SK-N-SH (cell line): ENCODE measurements around the gene TMEM213. TPM values are rescaled to one million over a fixed set of nuclear protein-coding genes. Genes with fewer than 3 reads are reported as not detected.

Experiments
- CTCF ChIA-PET: fragments of 300-600, 350-600 bp; formaldehyde crosslinking; extraction: SDS; loops from one replicate; lab custom pipeline; 2021; lab: Yijun Ruan, JAX
- POLR2A ChIA-PET: fragments of 350-600 bp; sonication (Branson Sonifier 250); formaldehyde crosslinking; extraction: SDS; loops from one replicate; lab custom pipeline; 2020; ENCODE audit warnings: antibody characterized with exemption, inconsistent platforms; lab: Yijun Ruan, JAX
- DNase-seq: peaks from one replicate; pipeline ENCODE4 v3.0.0; 2012
- H2AFZ ChIP-seq: fragments of 200-600 bp; sonication (generic); 2 replicates; pipeline ENCODE4 v1.8.1; 2016; ENCODE audit warnings: antibody characterized with exemption, mild to moderate bottlenecking, low read depth
- H3F3A ChIP-seq: fragments of 200-600 bp; sonication (generic); replicated peaks from 2 replicates; pipeline ENCODE3; 2016; ENCODE audit warnings: antibody characterized with exemption, mild to moderate bottlenecking; ENCODE audit not compliant: insufficient read depth
- H3K27ac ChIP-seq, 2 experiments: fragments of 200-500 bp in 1 of 2; fragments of 200-600 bp in 1 of 2; sonication (Bioruptor generic) in 1 of 2; sonication (generic), shearing (Covaris generic) in 1 of 2; 2 replicates each; pipeline versions ENCODE4 v1.5.1 to v1.6.1; 2014 to 2016; ENCODE audit warnings: low read depth in 2 of 2, inconsistent platforms in 1 of 2, low read length in 1 of 2, mild to moderate bottlenecking in 1 of 2, mixed read lengths in 1 of 2
- H3K27me3 ChIP-seq: fragments of 200-600 bp; sonication (generic), shearing (Covaris generic); 2 replicates; pipeline ENCODE4 v1.6.1; 2016; ENCODE audit warnings: mixed run types; ENCODE audit not compliant: insufficient read depth
- H3K36me3 ChIP-seq, 2 experiments: fragments of 200-500 bp in 1 of 2; fragments of 200-600 bp in 1 of 2; sonication (Bioruptor generic) in 1 of 2; sonication (generic) in 1 of 2; replicated peaks in 1 of 2; 2 replicates each; pipeline versions ENCODE3 to v1.5.1; 2014 to 2016; ENCODE audit warnings: low read length in 1 of 2, mild to moderate bottlenecking in 1 of 2; ENCODE audit not compliant: insufficient read depth in 2 of 2, control insufficient read depth in 1 of 2
- H3K4me1 ChIP-seq, 2 experiments: fragments of 200-500 bp in 1 of 2; fragments of 200-600 bp in 1 of 2; sonication (Bioruptor generic) in 1 of 2; sonication (generic), shearing (Covaris generic) in 1 of 2; 2 replicates each; pipeline versions ENCODE4 v1.5.1 to v1.6.1; 2014 to 2016; ENCODE audit warnings: low read depth in 1 of 2, low read length in 1 of 2, mixed run types in 1 of 2; ENCODE audit not compliant: insufficient read depth in 2 of 2, control insufficient read depth in 1 of 2
- H3K4me2 ChIP-seq: fragments of 200-600 bp; sonication (generic), shearing (Covaris generic); 2 replicates; pipeline ENCODE4 v1.6.1; 2017; ENCODE audit warnings: mixed run types
- H3K4me3 ChIP-seq, 2 experiments: fragments of 200-500 bp in 1 of 2; fragments of 200-600 bp in 1 of 2; sonication (Bioruptor generic) in 1 of 2; sonication (generic), shearing (Covaris generic) in 1 of 2; 2 replicates each; pipeline versions ENCODE4 v1.5.1 to v1.8.1; 2014 to 2016; ENCODE audit warnings: low read depth in 2 of 2, inconsistent platforms in 1 of 2, low read length in 1 of 2, mild to moderate bottlenecking in 1 of 2, mixed read lengths in 1 of 2, moderate library complexity in 1 of 2
- H3K79me2 ChIP-seq: fragments of 200-600 bp; sonication (generic); 2 replicates; pipeline ENCODE4 v1.8.1; 2017; ENCODE audit warnings: mild to moderate bottlenecking; ENCODE audit not compliant: insufficient read depth
- H3K9ac ChIP-seq: fragments of 200-600 bp; sonication (generic); 2 replicates; pipeline ENCODE4 v1.6.1; 2017; ENCODE audit warnings: mixed run types
- H3K9me2 ChIP-seq: fragments of 200-600 bp; sonication (generic); 2 replicates; pipeline ENCODE4 v1.6.1; 2017; ENCODE audit warnings: mixed run types
- H3K9me3 ChIP-seq: fragments of 200-600 bp; sonication (generic); 2 replicates; pipeline ENCODE4 v1.6.1; 2017; ENCODE audit warnings: mixed run types, mild to moderate bottlenecking, moderate library complexity
- H4K20me1 ChIP-seq: fragments of 200-600 bp; sonication (generic); 2 replicates; pipeline ENCODE4 v1.6.1; 2017; ENCODE audit warnings: mild to moderate bottlenecking, mixed run types; ENCODE audit not compliant: insufficient read depth
- ELF1 ChIP-seq: IDR thresholded peaks from 2 replicates; pipeline ENCODE4 v1.4.0; 2012
- EZH2phosphoT487 ChIP-seq: fragments of 200-600 bp; sonication (generic); IDR thresholded peaks from 2 replicates; pipeline ENCODE4 v1.6.1; 2017; ENCODE audit warnings: low read depth, mixed run types, mild to moderate bottlenecking, antibody characterized with exemption, moderate library complexity, borderline replicate concordance
- IRF3 ChIP-seq: fragments of 150-350 bp; IDR thresholded peaks from 2 replicates; pipeline ENCODE4 v1.6.1; 2016; ENCODE audit warnings: mild to moderate bottlenecking, low read depth, low read length
- MEF2A ChIP-seq: IDR thresholded peaks from 2 replicates; pipeline ENCODE4 v1.4.0; 2012; ENCODE audit warnings: low read depth, borderline replicate concordance
- PBX3 ChIP-seq: IDR thresholded peaks from 2 replicates; pipeline ENCODE4; 2012
- POLR2AphosphoS5 ChIP-seq: IDR thresholded peaks from 2 replicates; pipeline ENCODE4 v1.6.1; 2012; ENCODE audit warnings: low read depth, low read length
- RCOR1 ChIP-seq: fragments of 150-350 bp; IDR thresholded peaks from 2 replicates; pipeline ENCODE4 v1.6.1; 2017; ENCODE audit warnings: antibody characterized with exemption, low read length
- REST ChIP-seq: IDR thresholded peaks from 2 replicates; pipeline ENCODE4 v1.6.1; 2012; ENCODE audit warnings: mild to moderate bottlenecking, low read depth, low read length, moderate library complexity
- SIN3A ChIP-seq: IDR thresholded peaks from 2 replicates; pipeline ENCODE4 v1.6.1; 2012; ENCODE audit warnings: low read depth, mild to moderate bottlenecking, low read length, moderate library complexity, borderline replicate concordance
- SMC3 ChIP-seq: IDR thresholded peaks from 2 replicates; pipeline ENCODE4 v1.6.1; 2012; ENCODE audit warnings: low read depth, low read length, improper control_type of control experiment
- TCF12 ChIP-seq: IDR thresholded peaks from 2 replicates; pipeline ENCODE4 v1.4.0; 2012
- ZBTB33 ChIP-seq: IDR thresholded peaks from 2 replicates; pipeline ENCODE4 v1.4.0; 2012; ENCODE audit warnings: low read depth, borderline replicate concordance
- WGBS: methylation state at CpG from one replicate; pipeline ENCODE4 v1.1.6; 2017; ENCODE audit warnings: low lambda C conversion rate; 5-methylcytosine and 5-hydroxymethylcytosine counted together
- polyA plus RNA-seq, 3 experiments: library from polyadenylated mRNA; depleted of rRNA; stranded (reverse); fragments of >200 nt; gene quantifications; 2 replicates each; pipeline ENCODE4 v1.2.3, GENCODE V29; 2012

Gene TMEM213
- polyA plus RNA-seq, 1 of the 3 experiments (the other 2 are of a cell fraction) = not detected

- TF ChIP-seq REST (no peak), TCF12 (no peak), RCOR1 (no peak), IRF3 (no peak)
- TF ChIP-seq, all 33 proteins: peak for 0
Observed at GRCh38 chr7:138802706-138803105, 4.9 kb downstream of the TMEM213 start (continued).

- no peaks in the 10 kb centered on the region for H3K27me3 ChIP-seq
- H3K4me3 ChIP-seq = no peak overlapping the region
- H3K4me1 ChIP-seq = no peaks in the 10 kb centered on the region
- H2AFZ ChIP-seq = no peak overlapping the region
- no peak for DNase-seq
- H3K9me2 ChIP-seq = no peaks in the 10 kb centered on the region
- H3K79me2 ChIP-seq = no peaks in the 10 kb centered on the region
- POLR2A ChIA-PET = no interaction called here
- no peak overlapping the region for H3K9ac ChIP-seq
- CTCF ChIA-PET = no interaction called here
- WGBS = 0% methylated on average over 1 of the region's 1 CpG
- H3K36me3 ChIP-seq = no peaks in the 10 kb centered on the region
- H3F3A ChIP-seq = no peaks in the 10 kb centered on the region
- TF ChIP-seq ELF1 = no peak
- TF ChIP-seq PBX3 = no peak
- TF ChIP-seq ZBTB33 = no peak
- no peak for TF ChIP-seq POLR2AphosphoS5
- no peak for TF ChIP-seq SIN3A
- TF ChIP-seq MEF2A = no peak
- no peak for TF ChIP-seq EZH2phosphoT487
- no peak for TF ChIP-seq SMC3
- no peak for TF ChIP-seq TCF12
- no peaks in the 10 kb centered on the region for H3K9me3 ChIP-seq
- H3K27ac ChIP-seq = no peak overlapping the region
- H3K4me2 ChIP-seq = no peak overlapping the region
- H4K20me1 ChIP-seq = no peaks in the 10 kb centered on the region
Observed at GRCh38 chr7:138804618-138805017, 6.8 kb downstream of the TMEM213 start.
